K562 (cell line): ENCODE measurements around the gene FRMPD4. TPM values are rescaled to one million over a fixed set of nuclear protein-coding genes. Genes with fewer than 3 reads are reported as not detected.

Experiments used
- ATAC-seq: fragments of 200-7000 bp; cut with Tn5 transposase; 3 replicates; pipeline ENCODE4 v1.9.1; 2020; ENCODE audit warnings: moderate library complexity
- BruUV-seq: library from RNA; stranded (reverse); fragments of 400-500 nt; replicated peaks from 2 replicates; lab custom pipeline; 2021; lab: Mats Ljungman, UMichigan
- CTCF ChIA-PET: fragments of 300-600 bp; formaldehyde crosslinking; extraction: SDS; loops from one replicate; lab custom pipeline; 2021; ENCODE audit warnings: low intra/inter-chr PET ratio; lab: Yijun Ruan, JAX
- POLR2A ChIA-PET: fragments of 300-600, 350-650 bp; sonication (Branson Sonifier 250); formaldehyde crosslinking; extraction: SDS; loops from one replicate; lab custom pipeline; 2021; ENCODE audit warnings: antibody characterized with exemption, inconsistent platforms; lab: Yijun Ruan, JAX
- DNase-seq, 4 experiments: peaks; one replicate each; pipeline versions ENCODE4 v3.0.0 to v3.0.0-alpha.2; 2011 to 2018; ENCODE audit warnings: low spot score in 3 of 4, mixed read lengths in 3 of 4; ENCODE audit errors: extremely low read depth in 1 of 4
- FAIRE-seq: peaks from 2 replicates; lab custom pipeline; 2011; peaks lifted over from hg19 to GRCh38; lab: Jason Lieb, UNC
- H2AFZ ChIP-seq: 2 replicates; pipeline ENCODE4 v1.6.0; 2011; ENCODE audit warnings: low read depth, low read length, control low read depth, inconsistent platforms
- H3K27ac ChIP-seq: fragments of 200-600 bp; 3 replicates; pipeline ENCODE4 v1.8.0; 2011; ENCODE audit warnings: low read depth, mild to moderate bottlenecking, control low read depth, inconsistent platforms, low read length, moderate library complexity, mixed read lengths; ENCODE audit errors: extremely low read depth
- H3K27me3 ChIP-seq, 2 experiments: fragments of 300-600 bp in 1 of 2; 2 replicates in 1 of 2; 3 replicates in 1 of 2; pipeline versions ENCODE4 v1.6.0 to v1.8.0; 2011; ENCODE audit warnings: inconsistent platforms in 2 of 2, low read length in 2 of 2, mild to moderate bottlenecking in 1 of 2, mixed read lengths in 1 of 2, moderate library complexity in 1 of 2; ENCODE audit not compliant: control insufficient read depth in 2 of 2, insufficient read depth in 2 of 2
- H3K36me3 ChIP-seq: fragments of 300-600 bp; 3 replicates; pipeline ENCODE4 v1.8.0; 2011; ENCODE audit warnings: mild to moderate bottlenecking, low read length, inconsistent platforms; ENCODE audit not compliant: control insufficient read depth, insufficient read depth
- H3K4me1 ChIP-seq, 2 experiments: fragments of 200-600 bp in 1 of 2; replicated peaks in 1 of 2; 2 replicates in 1 of 2; 3 replicates in 1 of 2; pipeline versions ENCODE4 v1.5.1 to v1.8.0; 2011; ENCODE audit warnings: inconsistent platforms in 2 of 2, low read length in 2 of 2, mild to moderate bottlenecking in 1 of 2, mixed read lengths in 1 of 2, moderate library complexity in 1 of 2; ENCODE audit not compliant: control insufficient read depth in 2 of 2, insufficient read depth in 2 of 2
- H3K4me2 ChIP-seq: 2 replicates; pipeline ENCODE4 v1.6.1; 2011; ENCODE audit warnings: low read length, control low read depth, inconsistent platforms, mixed read lengths; ENCODE audit not compliant: insufficient read depth
- H3K4me3 ChIP-seq: fragments of 200-600 bp; sonication (generic), shearing (Covaris generic); 2 replicates; pipeline ENCODE4 v1.5.1; 2016; ENCODE audit warnings: control low read depth, inconsistent platforms
- H3K79me2 ChIP-seq: fragments of 200-600 bp; 3 replicates; pipeline ENCODE4 v1.8.0; 2011; ENCODE audit warnings: low read length, inconsistent platforms; ENCODE audit not compliant: control insufficient read depth, insufficient read depth
- H3K9ac ChIP-seq, 2 experiments: 2 replicates each; pipeline versions ENCODE4 v1.6.0 to v1.6.1; 2011; ENCODE audit warnings: low read depth in 2 of 2, low read length in 2 of 2, control low read depth in 1 of 2, inconsistent platforms in 1 of 2, mild to moderate bottlenecking in 1 of 2, mixed read lengths in 1 of 2; ENCODE audit not compliant: insufficient read depth in 1 of 2
- H3K9me1 ChIP-seq: one replicate; pipeline ENCODE4 v1.6.0; 2011; ENCODE audit warnings: inconsistent platforms, mild to moderate bottlenecking, low read length, moderate library complexity; ENCODE audit not compliant: control insufficient read depth, insufficient read depth
- H3K9me3 ChIP-seq: replicated peaks from 2 replicates; pipeline ENCODE4 v1.5.1; 2011; ENCODE audit warnings: low read depth, low read length, inconsistent platforms; ENCODE audit not compliant: control insufficient read depth, insufficient read depth
- H4K20me1 ChIP-seq: replicated peaks from 2 replicates; pipeline ENCODE4 v1.6.1; 2011; ENCODE audit warnings: low read length, inconsistent platforms, mixed read lengths; ENCODE audit not compliant: control insufficient read depth, insufficient read depth
- CBX2 ChIP-seq: fragments of 200-600 bp; sonication (generic); IDR thresholded peaks from one replicate; pipeline ENCODE4 v1.6.1; 2012; ENCODE audit warnings: mild to moderate bottlenecking, low read length, inconsistent platforms; ENCODE audit not compliant: insufficient read depth, poor library complexity, severe bottlenecking
- DNMT1 ChIP-seq: fragments of 450-650 bp; IDR thresholded peaks from 2 replicates; pipeline ENCODE4 v1.6.1; 2016; ENCODE audit warnings: antibody characterized with exemption, mild to moderate bottlenecking
- KDM4B ChIP-seq, 2 experiments: fragments of 450-650 bp in 1 of 2; sonication (generic) in 1 of 2; IDR thresholded peaks; 2 replicates each; pipeline ENCODE4 v1.6.1; 2016 to 2017; ENCODE audit warnings: borderline replicate concordance in 2 of 2, antibody characterized with exemption in 1 of 2, low read depth in 1 of 2, mild to moderate bottlenecking in 1 of 2
- NFRKB ChIP-seq: fragments of 450-650 bp; IDR thresholded peaks from 2 replicates; pipeline ENCODE4 v1.6.1; 2016; ENCODE audit warnings: low read depth
- RBM15 ChIP-seq: fragments of 200-400 bp; formaldehyde crosslinking; IDR thresholded peaks from 2 replicates; pipeline ENCODE4 v1.6.1; 2018; ENCODE audit warnings: mild to moderate bottlenecking, low read length, moderate library complexity; ENCODE audit not compliant: insufficient read depth
- RBM34 ChIP-seq: fragments of 200-400 bp; formaldehyde crosslinking; IDR thresholded peaks from 2 replicates; pipeline ENCODE4 v1.6.1; 2018; ENCODE audit warnings: low read length, borderline replicate concordance; ENCODE audit not compliant: insufficient read depth
- SRSF3 ChIP-seq: fragments of 200-400 bp; formaldehyde crosslinking; IDR thresholded peaks from 2 replicates; pipeline ENCODE4 v1.6.1; 2016; ENCODE audit warnings: mild to moderate bottlenecking, low read length, moderate library complexity; ENCODE audit not compliant: insufficient read depth
- USF1 ChIP-seq: sonication (generic); formaldehyde crosslinking; IDR thresholded peaks from 2 replicates; pipeline ENCODE4 v1.9.0; 2022; ENCODE audit warnings: mild to moderate bottlenecking, missing genetic modification reagents
- ZBTB40 ChIP-seq, 2 experiments: fragments of 450-650 bp in 1 of 2; sonication (generic) in 1 of 2; formaldehyde crosslinking in 1 of 2; IDR thresholded peaks; 2 replicates each; pipeline versions ENCODE4 v1.7.1 to v1.9.0; 2016 to 2022; ENCODE audit warnings: inconsistent platforms in 1 of 2, mild to moderate bottlenecking in 1 of 2, missing genetic modification reagents in 1 of 2
- WGBS: fragments of 100-300 bp; shearing (Covaris generic); methylation state at CpG from one replicate; pipeline ENCODE4 v1.1.6; 2016; ENCODE audit warnings: low coverage, mixed read lengths; ENCODE audit not compliant: insufficient coverage; ENCODE audit errors: missing lambda C conversion rate; 5-methylcytosine and 5-hydroxymethylcytosine counted together
- in situ Hi-C: fragments of 300-500 bp; cut with MboI; formaldehyde crosslinking; loops from 4 replicates; pipeline ENCODE4 v1.15.0; 2018; ENCODE audit warnings: inconsistent platforms, mixed read lengths
- intact Hi-C: fragments of 100-400 bp; cut with micrococcal nuclease; formaldehyde crosslinking; loops from 2 replicates; pipeline ENCODE4 v1.14.2; 2022
- polyA plus RNA-seq, 8 experiments: library from polyadenylated mRNA; depleted of rRNA in 4 of 8; stranded (reverse) in 5 of 8; unstranded in 3 of 8; fragments of >200 nt; fragmentation: Nextera tagmentation in 2 of 8; fragmentation: Illumina TruSeq in 1 of 8; extraction: Ambion mirVana in 2 of 8; extraction: Trizol in 1 of 8; gene quantifications; 2 replicates each; pipeline versions ENCODE4 v1.2.1 to v1.2.3, GENCODE V29; 2011 to 2014; ENCODE audit warnings: inconsistent platforms in 1 of 8, missing spikeins in 1 of 8
- total RNA-seq, 7 experiments: library from RNA; depleted of rRNA in 6 of 7; stranded (reverse); fragments of >200 nt in 6 of 7; fragmentation: Illumina TruSeq in 2 of 7; extraction: Trizol in 2 of 7; gene quantifications; 2 replicates each; pipeline versions ENCODE4 v1.2.1 to v1.2.3, GENCODE V29; 2011 to 2021; ENCODE audit warnings: low replicate concordance in 1 of 7
- TF ChIP-seq, protein P1 (sequence below), 2 experiments: fragments of 450-650 bp in 1 of 2; sonication (generic) in 1 of 2; formaldehyde crosslinking; conservative IDR thresholded peaks; 2 replicates each; pipeline versions ENCODE4 v1.4.0 to v1.8.1; 2020 to 2022; ENCODE audit warnings: mild to moderate bottlenecking in 1 of 2, missing genetic modification reagents in 1 of 2

The FRMPD4 gene
- total and polyA plus RNA-seq, 9 of the 15 experiments (the other 6 are each of a cell fraction or from before 2014, with no cell fraction given) = not detected

DNA sequence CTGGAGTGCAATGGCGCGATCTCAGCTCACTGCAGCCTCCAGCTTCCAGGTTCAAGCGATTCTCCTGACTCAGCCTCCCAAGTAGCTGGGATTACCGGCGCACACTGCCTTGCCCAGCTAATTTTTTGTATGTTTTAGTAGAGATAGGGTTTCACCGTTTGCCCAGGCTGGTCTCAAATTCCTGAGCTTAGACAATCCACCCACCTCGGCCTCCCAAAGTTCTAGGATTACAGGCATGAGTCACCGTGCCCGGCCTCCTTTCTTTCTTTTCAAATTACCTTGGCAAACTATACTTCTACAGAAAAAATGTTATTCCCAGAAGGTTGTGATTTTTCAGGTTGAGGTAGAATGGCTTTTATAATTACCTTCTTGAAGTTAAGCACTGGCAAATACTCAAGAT, 331.0 kb downstream of the FRMPD4 start (continued):
- TF ChIP-seq, protein P1, sequence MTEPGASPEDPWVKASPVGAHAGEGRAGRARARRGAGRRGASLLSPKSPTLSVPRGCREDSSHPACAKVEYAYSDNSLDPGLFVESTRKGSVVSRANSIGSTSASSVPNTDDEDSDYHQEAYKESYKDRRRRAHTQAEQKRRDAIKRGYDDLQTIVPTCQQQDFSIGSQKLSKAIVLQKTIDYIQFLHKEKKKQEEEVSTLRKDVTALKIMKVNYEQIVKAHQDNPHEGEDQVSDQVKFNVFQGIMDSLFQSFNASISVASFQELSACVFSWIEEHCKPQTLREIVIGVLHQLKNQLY (CRISPR knock-in tag; conservative IDR thresholded peaks at IDR 0.05) = no peak

DNA sequence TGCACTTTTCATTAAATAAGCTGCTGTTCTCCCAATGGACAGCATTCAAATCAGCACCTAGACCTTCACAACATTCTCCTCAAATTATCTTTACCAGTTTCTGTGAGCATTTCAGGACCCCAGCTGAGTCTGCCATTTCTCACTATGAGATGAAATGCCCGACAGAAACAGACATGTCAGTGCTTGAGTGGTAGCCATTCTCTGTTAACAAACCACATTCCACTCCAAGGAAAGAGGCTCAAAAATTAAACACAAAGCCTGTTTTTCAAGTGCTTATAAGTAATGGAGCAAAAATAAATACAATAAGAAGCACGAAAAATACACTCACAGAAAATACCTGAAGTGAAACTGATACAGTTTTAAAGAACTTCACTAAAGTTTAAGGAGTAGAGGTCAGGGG, 332.8 kb downstream of the FRMPD4 start:
- no TSS peak for BruUV-seq
- no peak for TF ChIP-seq RBM15
- no peak for TF ChIP-seq NFRKB
- no peak for TF ChIP-seq DNMT1
- no peak for TF ChIP-seq USF1 (CRISPR knock-in tag)
- no peak for TF ChIP-seq SRSF3
- TF ChIP-seq CBX2 = no peak
- no peak for TF ChIP-seq RBM34
- TF ChIP-seq ZBTB40 (IDR thresholded peaks at IDR 0.05) = no peak
- no peak for TF ChIP-seq ZBTB40 (CRISPR knock-in tag; IDR thresholded peaks at IDR 0.05)
- TF ChIP-seq KDM4B (IDR thresholded peaks at IDR 0.05; ENCODE audit: borderline replicate concordance in 2 of 2, low read depth in 1 of 2) = no peak

More for the DNA sequence above, 332.8 kb downstream of the FRMPD4 start:
- Histone ChIP-seq H3K36me3 (no peaks in the 10 kb centered on the region), H3K4me1 (no peaks in the 10 kb centered on the region), H4K20me1 (no peaks in the 10 kb centered on the region), H3K4me2 (no peak overlapping the region), H2AFZ (no peak overlapping the region), H3K4me3 (no peak overlapping the region), H3K27me3 (no peaks in the 10 kb centered on the region), H3K9me3 (no peaks in the 10 kb centered on the region), H3K9ac (no peak overlapping the region), H3K9me1 (no peaks in the 10 kb centered on the region), H3K79me2 (no peaks in the 10 kb centered on the region), H3K27ac (no peak overlapping the region)
- 0% methylated on average over 2 of the region's 2 CpGs for WGBS
- POLR2A ChIA-PET = no interaction called here
- FAIRE-seq (no peak), ATAC-seq (no peak), DNase-seq (no peak)
- intact Hi-C loops = no loop called here
- in situ Hi-C loops = no loop called here
- CTCF ChIA-PET = no interaction called here
